GM12878 (cell line): ENCODE results near the gene ARHGEF7. TPM values are rescaled to one million over a fixed set of nuclear protein-coding genes. Genes with fewer than 3 reads are reported as not detected.

Experiments
- ASH2L ChIP-seq: fragments of 300-600, 200-600 bp; sonication (generic); IDR thresholded peaks from 2 replicates; pipeline ENCODE4 v1.6.1; 2017; ENCODE audit warnings: low read depth, mild to moderate bottlenecking, borderline replicate concordance
- BHLHE40 ChIP-seq, 2 experiments: fragments of 450-650 bp in 1 of 2; IDR thresholded peaks; 2 replicates each; pipeline ENCODE4 v1.6.1; 2011 to 2017; ENCODE audit warnings: low read depth in 2 of 2, borderline replicate concordance in 1 of 2, improper control_type of control experiment in 1 of 2, low read length in 1 of 2, mild to moderate bottlenecking in 1 of 2
- CBX5 ChIP-seq: sonication (generic); IDR thresholded peaks from 2 replicates; pipeline ENCODE4 v1.6.1; 2016; ENCODE audit warnings: low read depth, moderate library complexity, mild to moderate bottlenecking, inconsistent platforms
- CREB1 ChIP-seq: IDR thresholded peaks from 2 replicates; pipeline ENCODE4 v1.6.1; 2012; ENCODE audit warnings: low read depth, mild to moderate bottlenecking, inconsistent platforms
- CREM ChIP-seq: IDR thresholded peaks from 2 replicates; pipeline ENCODE4 v1.6.1; 2014; ENCODE audit warnings: antibody characterized with exemption, low read depth
- EED ChIP-seq: sonication (generic); IDR thresholded peaks from 2 replicates; pipeline ENCODE4 v1.6.1; 2016; ENCODE audit warnings: antibody characterized with exemption, low read depth
- EZH2 ChIP-seq: IDR thresholded peaks from 2 replicates; pipeline ENCODE4 v1.6.1; 2012; ENCODE audit warnings: low read depth, mild to moderate bottlenecking, control low read depth, inconsistent platforms, low read length, borderline replicate concordance; ENCODE audit not compliant: control insufficient read depth
- FOS ChIP-seq: IDR thresholded peaks from 3 replicates; pipeline ENCODE4 v1.6.1; 2011; ENCODE audit warnings: borderline replicate concordance; ENCODE audit not compliant: insufficient read length; ENCODE audit errors: extremely low read depth
- HDAC2 ChIP-seq: fragments of 200-600 bp; sonication (generic); IDR thresholded peaks from 2 replicates; pipeline ENCODE4 v1.6.1; 2017
- MEF2A ChIP-seq: IDR thresholded peaks from 2 replicates; pipeline ENCODE4 v1.6.1; 2011; ENCODE audit warnings: low read depth, mild to moderate bottlenecking, low read length, moderate library complexity; ENCODE audit not compliant: insufficient read depth
- MEF2B ChIP-seq: fragments of 450-650 bp; IDR thresholded peaks from 2 replicates; pipeline ENCODE4 v1.6.1; 2018; ENCODE audit warnings: mild to moderate bottlenecking, moderate library complexity; ENCODE audit not compliant: partially characterized antibody, poor library complexity, severe bottlenecking
- NR2C2 ChIP-seq: IDR thresholded peaks from 2 replicates; pipeline ENCODE4 v1.6.1; 2011; ENCODE audit warnings: borderline replicate concordance, low read depth; ENCODE audit not compliant: control insufficient read depth, insufficient read length
- PAX5 ChIP-seq: IDR thresholded peaks from 2 replicates; pipeline ENCODE4 v1.6.1; 2011; ENCODE audit warnings: low read depth, low read length, borderline replicate concordance
- RUNX3 ChIP-seq: IDR thresholded peaks from 2 replicates; pipeline ENCODE4 v1.6.1; 2012; ENCODE audit warnings: low read length, inconsistent platforms
- SMAD5 ChIP-seq: IDR thresholded peaks from 2 replicates; pipeline ENCODE4 v1.6.1; 2016; ENCODE audit warnings: antibody characterized with exemption, low read depth
- SPI1 ChIP-seq: IDR thresholded peaks from 2 replicates; pipeline ENCODE4 v1.6.1; 2011; ENCODE audit warnings: low read depth, mild to moderate bottlenecking, low read length, moderate library complexity, borderline replicate concordance; ENCODE audit not compliant: insufficient read depth
- SUZ12 ChIP-seq: fragments of 200-600 bp; sonication (generic); IDR thresholded peaks from one replicate; pipeline ENCODE4 v1.6.1; 2018; ENCODE audit warnings: antibody characterized with exemption, mild to moderate bottlenecking; ENCODE audit not compliant: unreplicated experiment
- TBL1XR1 ChIP-seq: IDR thresholded peaks from 2 replicates; pipeline ENCODE4 v1.6.1; 2012; ENCODE audit warnings: low read depth, low read length, improper control_type of control experiment
- TCF12 ChIP-seq: IDR thresholded peaks from 2 replicates; pipeline ENCODE4 v1.6.1; 2011; ENCODE audit warnings: low read depth, mild to moderate bottlenecking, low read length
- TCF3 ChIP-seq: IDR thresholded peaks from 2 replicates; pipeline ENCODE4 v1.6.1; 2012; ENCODE audit warnings: low read depth, mild to moderate bottlenecking, low read length, borderline replicate concordance; ENCODE audit not compliant: insufficient read depth
- YY1 ChIP-seq: IDR thresholded peaks from 2 replicates; pipeline ENCODE4 v1.6.1; 2011; ENCODE audit warnings: low read depth, mild to moderate bottlenecking, low read length
- ZNF24 ChIP-seq: fragments of 450-650 bp; IDR thresholded peaks from 2 replicates; pipeline ENCODE4 v1.6.1; 2017; ENCODE audit warnings: antibody characterized with exemption, mild to moderate bottlenecking
- polyA plus RNA-seq, 11 experiments: library from polyadenylated mRNA; depleted of rRNA in 4 of 11; unstranded in 6 of 11; stranded (reverse) in 5 of 11; fragments of >200 nt; fragmentation: Nextera tagmentation in 4 of 11; fragmentation: Illumina TruSeq in 1 of 11; extraction: Ambion mirVana in 4 of 11; extraction: Trizol in 1 of 11; gene quantifications; 1 replicate in 1 of 11; 2 replicates in 10 of 11; pipeline versions ENCODE4 v1.2.1 to v1.2.3, GENCODE V29; 2011 to 2016; ENCODE audit warnings: inconsistent platforms in 2 of 11, missing spikeins in 2 of 11, low read depth in 1 of 11
- total RNA-seq, 4 experiments: library from RNA; depleted of rRNA in 3 of 4; stranded (reverse); fragments of >200 nt in 3 of 4; fragmentation: Illumina TruSeq in 1 of 4; extraction: Trizol in 1 of 4; gene quantifications; 2 replicates each; pipeline versions ENCODE4 v1.2.1 to v1.2.3, GENCODE V29; 2013 to 2021
- TF ChIP-seq, protein P1 (sequence below): IDR thresholded peaks from 2 replicates; pipeline ENCODE4 v1.6.1; 2012; ENCODE audit warnings: low read length, inconsistent platforms
- TF ChIP-seq, protein P2 (sequence below), 3 experiments: IDR thresholded peaks in 2 of 3; conservative IDR thresholded peaks in 1 of 3; 2 replicates each; pipeline ENCODE4 v1.5.1; 2011; ENCODE audit warnings: low read depth in 3 of 3, low read length in 3 of 3, mild to moderate bottlenecking in 3 of 3, control low read depth in 2 of 3, moderate library complexity in 2 of 3, inconsistent platforms in 1 of 3, mixed read lengths in 1 of 3; ENCODE audit not compliant: control insufficient read depth in 2 of 3, insufficient read depth in 1 of 3; ENCODE audit errors: extremely low read depth in 1 of 3

The ARHGEF7 gene
- total and polyA plus RNA-seq, 10 of the 15 experiments (the other 5 are each of a cell fraction or from before 2014, with no cell fraction given), result 4.7 to 65.5 (median 36.6) TPM

GRCh38 chr13:111202745-111203144 is 87.6 kb downstream of the ARHGEF7 start (continued):
- TF ChIP-seq PAX5 (no peak), CBX5 (no peak), TCF12 (no peak), BHLHE40 (IDR thresholded peaks at IDR 0.05; ENCODE audit: borderline replicate concordance in 1 of 2, low read depth in 2 of 2, low read length in 1 of 2) (0 out of 4 replicates have a peak, but pooled peaks of 1 of the 2 experiments have one; percentile 14), SUZ12 (no peak), CREB1 (peak; percentile 61), NR2C2 (no peak), SMAD5 (no peak), RUNX3 (peak; percentile 46; the same call in 1 of the 2 replicates), SPI1 (no peak), CREM (0 out of 2 replicates have a peak, but pooled peaks have one; percentile 37), EED (0 out of 2 replicates have a peak, but pooled peaks have one; percentile 8), YY1 (no peak), EZH2 (no peak), MEF2B (peak; percentile 15), MEF2A (peak; percentile 86), ZNF24 (no peak), TBL1XR1 (0 out of 2 replicates have a peak, but pooled peaks have one; percentile 3), TCF3 (no peak), FOS (peak; percentile 5), HDAC2 (no peak), ASH2L (no peak)
- TF ChIP-seq, protein P1, sequence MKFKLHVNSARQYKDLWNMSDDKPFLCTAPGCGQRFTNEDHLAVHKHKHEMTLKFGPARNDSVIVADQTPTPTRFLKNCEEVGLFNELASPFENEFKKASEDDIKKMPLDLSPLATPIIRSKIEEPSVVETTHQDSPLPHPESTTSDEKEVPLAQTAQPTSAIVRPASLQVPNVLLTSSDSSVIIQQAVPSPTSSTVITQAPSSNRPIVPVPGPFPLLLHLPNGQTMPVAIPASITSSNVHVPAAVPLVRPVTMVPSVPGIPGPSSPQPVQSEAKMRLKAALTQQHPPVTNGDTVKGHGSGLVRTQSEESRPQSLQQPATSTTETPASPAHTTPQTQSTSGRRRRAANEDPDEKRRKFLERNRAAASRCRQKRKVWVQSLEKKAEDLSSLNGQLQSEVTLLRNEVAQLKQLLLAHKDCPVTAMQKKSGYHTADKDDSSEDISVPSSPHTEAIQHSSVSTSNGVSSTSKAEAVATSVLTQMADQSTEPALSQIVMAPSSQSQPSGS, result peak; percentile 83
- TF ChIP-seq, protein P2, sequence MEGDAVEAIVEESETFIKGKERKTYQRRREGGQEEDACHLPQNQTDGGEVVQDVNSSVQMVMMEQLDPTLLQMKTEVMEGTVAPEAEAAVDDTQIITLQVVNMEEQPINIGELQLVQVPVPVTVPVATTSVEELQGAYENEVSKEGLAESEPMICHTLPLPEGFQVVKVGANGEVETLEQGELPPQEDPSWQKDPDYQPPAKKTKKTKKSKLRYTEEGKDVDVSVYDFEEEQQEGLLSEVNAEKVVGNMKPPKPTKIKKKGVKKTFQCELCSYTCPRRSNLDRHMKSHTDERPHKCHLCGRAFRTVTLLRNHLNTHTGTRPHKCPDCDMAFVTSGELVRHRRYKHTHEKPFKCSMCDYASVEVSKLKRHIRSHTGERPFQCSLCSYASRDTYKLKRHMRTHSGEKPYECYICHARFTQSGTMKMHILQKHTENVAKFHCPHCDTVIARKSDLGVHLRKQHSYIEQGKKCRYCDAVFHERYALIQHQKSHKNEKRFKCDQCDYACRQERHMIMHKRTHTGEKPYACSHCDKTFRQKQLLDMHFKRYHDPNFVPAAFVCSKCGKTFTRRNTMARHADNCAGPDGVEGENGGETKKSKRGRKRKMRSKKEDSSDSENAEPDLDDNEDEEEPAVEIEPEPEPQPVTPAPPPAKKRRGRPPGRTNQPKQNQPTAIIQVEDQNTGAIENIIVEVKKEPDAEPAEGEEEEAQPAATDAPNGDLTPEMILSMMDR (IDR thresholded peaks at IDR 0.05 in 2 of 3, conservative IDR thresholded peaks at IDR 0.05 in 1 of 3; ENCODE audit: control insufficient read depth in 2 of 3, extremely low read depth in 1 of 3, insufficient read depth in 1 of 3, low read depth in 3 of 3, low read length in 3 of 3), result no peak
